ENCODE results near the gene SORBS2. TPM values are rescaled to one million over a fixed set of nuclear protein-coding genes. Genes with fewer than 3 reads are reported as not detected.
A peak's percentile ranks its signal among the peaks of the same experiment; 100 is the strongest.

SORBS2 gene
- total and polyA plus RNA-seq, 2 of the 4 experiments (the other 2 are of a cell fraction) = 0.18 TPM; not detected in 1

- Histone ChIP-seq H3K14ac (replicated peaks; ENCODE audit: low read depth, low read length) (no peak overlapping the region), H2AK5ac (ENCODE audit: low read depth, low read length) (no peak overlapping the region), H2AFZ (replicated peaks; ENCODE audit: low read length, poor library complexity) (no peak overlapping the region), H3K23ac (ENCODE audit: low read depth, low read length) (no peak overlapping the region), H4K8ac (ENCODE audit: low read depth in 2 of 2, low read length in 2 of 2) (no peak overlapping the region), H3K9me1 (ENCODE audit: insufficient read depth, low read length) (no peaks in the 10 kb centered on the region), H3K56ac (ENCODE audit: extremely low read depth, insufficient read depth, low read length) (no peak overlapping the region), H3K4me1 (ENCODE audit: control insufficient read depth, insufficient read depth, low read length) (no peaks in the 10 kb centered on the region), H3K79me1 (ENCODE audit: low read depth in 1 of 2, low read length in 2 of 2) (no peaks in the 10 kb centered on the region), H3K9ac (ENCODE audit: low read depth, low read length) (no peak overlapping the region), H3K27me3 (ENCODE audit: control insufficient read depth, insufficient read depth, low read length) (no peaks in the 10 kb centered on the region; the same call in none of the 2 replicates), H2AK9ac (replicated peaks; ENCODE audit: low read depth, low read length, poor library complexity) (no peak overlapping the region), H2BK15ac (ENCODE audit: low read depth, low read length) (no peak overlapping the region), H3K4me3 (ENCODE audit: insufficient read depth, low read depth, low read length) (no peak overlapping the region), H4K5ac (ENCODE audit: low read depth, low read length) (no peak overlapping the region), H4K91ac (ENCODE audit: insufficient read depth, low read depth, low read length) (no peak overlapping the region), H3K18ac (ENCODE audit: low read depth, low read length) (no peak overlapping the region), H3K4ac (ENCODE audit: low read depth, low read length) (no peak overlapping the region), H2BK20ac (ENCODE audit: low read depth, low read length) (no peak overlapping the region), H2BK120ac (ENCODE audit: low read depth, low read length) (no peak overlapping the region), H4K20me1 (ENCODE audit: insufficient read depth, low read length) (no peaks in the 10 kb centered on the region), H2BK5ac (ENCODE audit: low read depth, low read length, poor library complexity, severe bottlenecking) (no peak overlapping the region), H3K36me3 (ENCODE audit: control insufficient read depth, insufficient read depth, low read length) (no peaks in the 10 kb centered on the region), H3K4me2 (ENCODE audit: low read depth, low read length) (no peak overlapping the region), H3K9me3 (ENCODE audit: control insufficient read depth, insufficient read depth, low read length) (no peaks in the 10 kb centered on the region), H3K27ac (ENCODE audit: insufficient read depth, low read length) (no peak overlapping the region)
- WGBS, 2 experiments (ENCODE audit: extremely low coverage in 2 of 2, insufficient read length in 1 of 2) = no CpG with 5 or more reads among the region's 12 CpGs
- dilution Hi-C loops (cut with HindIII; ENCODE audit: low sequenced_read_pairs, unreplicated experiment) = no loop called here
- no peak for DNase-seq
- no TSS peak for BruUV-seq (replicated peaks)
- TF ChIP-seq RAD21 (IDR thresholded peaks at IDR 0.05; ENCODE audit: low read length) (no peak), SMC3 (IDR thresholded peaks at IDR 0.05; ENCODE audit: low read depth, low read length) (no peak), CEBPB (IDR thresholded peaks at IDR 0.05; ENCODE audit: low read depth, low read length) (no peak), MAFK (IDR thresholded peaks at IDR 0.05; ENCODE audit: low read depth, low read length) (0 out of 2 replicates have a peak, but pooled peaks have one; percentile 6), FOS (IDR thresholded peaks at IDR 0.05; ENCODE audit: low read depth, low read length) (no peak)
- CTCF ChIA-PET = no interaction called here
- intact Hi-C loops (cut with micrococcal nuclease) = no loop called here
- ATAC-seq (ENCODE audit: low read depth) = no peak
- in situ Hi-C loops (cut with MboI; ENCODE audit: low sequenced_read_pairs) = no loop called here
- POLR2A ChIA-PET (ENCODE audit: unreplicated experiment) = no interaction called here
These were observed 118.3 kb downstream of the SORBS2 start for GRCh38 chr4:185693548-185694215.

Measured in IMR-90 (cell line).